IMR-90 (cell line): ENCODE measurements around the gene GAS2L3.

Experiments used
- BHLHE40 ChIP-seq: fragments of 150-350 bp; IDR thresholded peaks from 2 replicates; pipeline ENCODE4 v1.6.1; 2016; ENCODE audit warnings: mild to moderate bottlenecking, low read depth, low read length
- MXI1 ChIP-seq: IDR thresholded peaks from 2 replicates; pipeline ENCODE4 v1.6.1; 2012; ENCODE audit warnings: low read depth, mild to moderate bottlenecking, low read length, moderate library complexity, borderline replicate concordance
- NFE2L2 ChIP-seq: fragments of 150-350 bp; IDR thresholded peaks from 2 replicates; pipeline ENCODE4 v1.6.1; 2016; ENCODE audit warnings: low read depth, mild to moderate bottlenecking, low read length
- POLR2A ChIP-seq: IDR thresholded peaks from 2 replicates; pipeline ENCODE4 v1.6.1; 2012; ENCODE audit warnings: mild to moderate bottlenecking, low read depth, low read length
- RCOR1 ChIP-seq: IDR thresholded peaks from 2 replicates; pipeline ENCODE4 v1.6.1; 2012; ENCODE audit warnings: mild to moderate bottlenecking, low read length, improper control_type of control experiment; ENCODE audit not compliant: insufficient replicate concordance
- RFX5 ChIP-seq: IDR thresholded peaks from 2 replicates; pipeline ENCODE4 v1.8.0; 2012; ENCODE audit warnings: low read depth, mild to moderate bottlenecking, low read length, moderate library complexity
- TF ChIP-seq, protein P1 (sequence below): conservative IDR thresholded peaks from 2 replicates; pipeline ENCODE4 v1.5.1; 2012; ENCODE audit warnings: mild to moderate bottlenecking, low read depth, low read length, improper control_type of control experiment

DNA sequence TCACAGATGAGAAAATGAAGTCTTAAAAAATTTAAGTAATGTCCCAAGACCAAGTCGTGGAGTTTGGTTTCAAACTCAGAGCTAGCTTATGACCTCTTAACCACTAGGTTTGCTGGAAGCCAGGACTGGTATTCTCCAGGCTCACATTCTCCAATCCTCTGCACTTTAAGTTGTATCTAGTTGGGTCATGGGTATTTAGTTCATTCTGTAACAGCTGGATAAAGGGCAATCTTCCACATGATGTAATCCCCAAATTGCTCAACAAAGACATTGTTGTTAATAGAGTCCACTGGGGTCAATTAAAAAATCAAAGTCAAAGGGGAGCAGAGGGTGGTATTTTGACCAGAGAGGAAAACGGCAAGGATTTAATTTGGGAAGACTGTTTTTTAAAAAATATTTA is 17.8 kb upstream of the GAS2L3 start:
- TF ChIP-seq, protein P1, sequence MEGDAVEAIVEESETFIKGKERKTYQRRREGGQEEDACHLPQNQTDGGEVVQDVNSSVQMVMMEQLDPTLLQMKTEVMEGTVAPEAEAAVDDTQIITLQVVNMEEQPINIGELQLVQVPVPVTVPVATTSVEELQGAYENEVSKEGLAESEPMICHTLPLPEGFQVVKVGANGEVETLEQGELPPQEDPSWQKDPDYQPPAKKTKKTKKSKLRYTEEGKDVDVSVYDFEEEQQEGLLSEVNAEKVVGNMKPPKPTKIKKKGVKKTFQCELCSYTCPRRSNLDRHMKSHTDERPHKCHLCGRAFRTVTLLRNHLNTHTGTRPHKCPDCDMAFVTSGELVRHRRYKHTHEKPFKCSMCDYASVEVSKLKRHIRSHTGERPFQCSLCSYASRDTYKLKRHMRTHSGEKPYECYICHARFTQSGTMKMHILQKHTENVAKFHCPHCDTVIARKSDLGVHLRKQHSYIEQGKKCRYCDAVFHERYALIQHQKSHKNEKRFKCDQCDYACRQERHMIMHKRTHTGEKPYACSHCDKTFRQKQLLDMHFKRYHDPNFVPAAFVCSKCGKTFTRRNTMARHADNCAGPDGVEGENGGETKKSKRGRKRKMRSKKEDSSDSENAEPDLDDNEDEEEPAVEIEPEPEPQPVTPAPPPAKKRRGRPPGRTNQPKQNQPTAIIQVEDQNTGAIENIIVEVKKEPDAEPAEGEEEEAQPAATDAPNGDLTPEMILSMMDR: no peak
- no peak for TF ChIP-seq BHLHE40
- TF ChIP-seq POLR2A: no peak
- TF ChIP-seq MXI1: no peak
- no peak for TF ChIP-seq RCOR1
- no peak for TF ChIP-seq RFX5
- no peak for TF ChIP-seq NFE2L2
